Urothelium cell line (cell line): ENCODE data around the gene GABBR1.
A peak's percentile ranks its signal among the peaks of the same experiment; 100 is the strongest.

Source experiments
- DNase-seq: peaks from one replicate; pipeline ENCODE4 v3.0.0; 2011; ENCODE audit warnings: low spot score, mixed read lengths
- FAIRE-seq: peaks from 2 replicates; lab custom pipeline; 2011; peaks lifted over from hg19 to GRCh38; lab: Jason Lieb, UNC

Gene GABBR1

GRCh38 chr6:29625337-29625930, 7.5 kb downstream of the GABBR1 start:
- DNase-seq: no peak
- FAIRE-seq: no peak

- DNase-seq (no peak), FAIRE-seq (no peak)
Measured at GRCh38 chr6:29624520-29624961, 8.4 kb downstream of the GABBR1 start.

GRCh38 chr6:29620630-29621029, 12.4 kb downstream of the GABBR1 start:
- FAIRE-seq: no peak
- DNase-seq: no peak

- DNase-seq: no peak
- FAIRE-seq: no peak
Measured at GRCh38 chr6:29619578-29620160, 13.3 kb downstream of the GABBR1 start.

GRCh38 chr6:29617782-29618554, 15.0 kb downstream of the GABBR1 start:
- FAIRE-seq: peak; percentile 5
- DNase-seq: no peak

- DNase-seq (no peak), FAIRE-seq (no peak)
Measured at GRCh38 chr6:29611426-29611825, 21.6 kb downstream of the GABBR1 start.

GRCh38 chr6:29610540-29610939, 22.4 kb downstream of the GABBR1 start:
- FAIRE-seq: no peak
- no peak for DNase-seq

- FAIRE-seq: no peak
- no peak for DNase-seq
Measured at GRCh38 chr6:29608131-29608530, 24.9 kb downstream of the GABBR1 start.

- DNase-seq (no peak), FAIRE-seq (no peak)
Measured at GRCh38 chr6:29603930-29604329, 29.1 kb downstream of the GABBR1 start.

GRCh38 chr6:29603456-29603855, 29.5 kb downstream of the GABBR1 start:
- no peak for FAIRE-seq
- no peak for DNase-seq

- peak; percentile 47 for DNase-seq
- FAIRE-seq: no peak
Measured at GRCh38 chr6:29602564-29603361, 30.2 kb downstream of the GABBR1 start.

GRCh38 chr6:29598172-29598747, 34.7 kb downstream of the GABBR1 start:
- DNase-seq (no peak), FAIRE-seq (no peak)

- no peak for FAIRE-seq
- no peak for DNase-seq
Measured at GRCh38 chr6:29597184-29597583, 35.8 kb downstream of the GABBR1 start.

GRCh38 chr6:29596381-29596900, 36.5 kb downstream of the GABBR1 start:
- DNase-seq: no peak
- no peak for FAIRE-seq

- DNase-seq: no peak
- no peak for FAIRE-seq
Measured at GRCh38 chr6:29593199-29593855, 39.7 kb downstream of the GABBR1 start.

GRCh38 chr6:29591677-29592076, 41.3 kb downstream of the GABBR1 start:
- no peak for DNase-seq
- FAIRE-seq: no peak

- FAIRE-seq (no peak), DNase-seq (no peak)
Measured at GRCh38 chr6:29590218-29590808, 42.7 kb downstream of the GABBR1 start.

- DNase-seq (peak; percentile 57), FAIRE-seq (peak; percentile 59)
Measured at GRCh38 chr6:29589423-29590048, 43.4 kb downstream of the GABBR1 start.

- FAIRE-seq (no peak), DNase-seq (no peak)
Measured at GRCh38 chr6:29584821-29585220, 48.2 kb downstream of the GABBR1 start, which contains the start of gene OR2H2. OR2H2 (plus strand) TSS chr6:29585121; CDS start chr6:29587945, 2,824 bp downstream.
